GM23248 (cell line): ENCODE measurements around the gene GDI2. TPM values are rescaled to one million over a fixed set of nuclear protein-coding genes. Genes with fewer than 3 reads are reported as not detected.

Source experiments
- DNase-seq: peaks from one replicate; pipeline ENCODE4 v3.0.0-alpha.2; 2015
- H2AFZ ChIP-seq: fragments of 200-600 bp; sonication (generic); 2 replicates; pipeline ENCODE4 v1.6.1; 2016; ENCODE audit warnings: antibody characterized with exemption
- H3F3A ChIP-seq: fragments of 200-600 bp; sonication (generic); 2 replicates; pipeline ENCODE4 v1.6.1; 2016; ENCODE audit warnings: mild to moderate bottlenecking, antibody characterized with exemption, mixed run types; ENCODE audit not compliant: insufficient read depth
- H3K27ac ChIP-seq: fragments of 200-600 bp; sonication (generic); 2 replicates; pipeline ENCODE4 v1.5.1; 2016; ENCODE audit warnings: mild to moderate bottlenecking
- H3K27me3 ChIP-seq: fragments of 200-600 bp; sonication (generic); replicated peaks from 2 replicates; pipeline ENCODE4 v1.6.1; 2016; ENCODE audit warnings: mild to moderate bottlenecking; ENCODE audit not compliant: insufficient read depth
- H3K36me3 ChIP-seq: fragments of 200-600 bp; sonication (generic); 2 replicates; pipeline ENCODE4 v1.6.1; 2016; ENCODE audit warnings: low read depth, mild to moderate bottlenecking
- H3K4me1 ChIP-seq: fragments of 200-600 bp; sonication (generic); 2 replicates; pipeline ENCODE4 v1.6.1; 2016; ENCODE audit warnings: mild to moderate bottlenecking; ENCODE audit not compliant: insufficient read depth
- H3K4me2 ChIP-seq: fragments of 200-600 bp; sonication (generic); one replicate; pipeline ENCODE4 v1.6.1; 2016; ENCODE audit warnings: mild to moderate bottlenecking; ENCODE audit not compliant: unreplicated experiment
- H3K4me3 ChIP-seq: fragments of 200-600 bp; sonication (generic); 2 replicates; pipeline ENCODE4 v1.5.1; 2016; ENCODE audit warnings: mild to moderate bottlenecking
- H3K79me2 ChIP-seq: fragments of 200-600 bp; sonication (generic); 2 replicates; pipeline ENCODE4 v1.6.1; 2016; ENCODE audit warnings: mild to moderate bottlenecking; ENCODE audit not compliant: insufficient read depth
- H3K9ac ChIP-seq: fragments of 200-600 bp; sonication (generic); 2 replicates; pipeline ENCODE4 v1.6.1; 2016; ENCODE audit warnings: mild to moderate bottlenecking
- H3K9me2 ChIP-seq: fragments of 200-600 bp; sonication (generic); 2 replicates; pipeline ENCODE4 v1.6.1; 2016; ENCODE audit warnings: mixed run types, mild to moderate bottlenecking, moderate library complexity; ENCODE audit not compliant: insufficient read depth
- H3K9me3 ChIP-seq: fragments of 200-600 bp; sonication (generic); one replicate; pipeline ENCODE4 v1.6.1; 2017; ENCODE audit warnings: low read depth
- H4K20me1 ChIP-seq: fragments of 200-600 bp; sonication (generic); 2 replicates; pipeline ENCODE4 v1.6.0; 2016; ENCODE audit not compliant: insufficient read depth
- EZH2 ChIP-seq: fragments of 200-600 bp; sonication (generic); IDR thresholded peaks from 2 replicates; pipeline ENCODE4 v1.6.1; 2018; ENCODE audit warnings: antibody characterized with exemption, mild to moderate bottlenecking; ENCODE audit not compliant: insufficient read depth, poor library complexity, severe bottlenecking
- EZH2phosphoT487 ChIP-seq: fragments of 200-600 bp; sonication (generic); IDR thresholded peaks from 2 replicates; pipeline ENCODE4 v1.6.1; 2018; ENCODE audit warnings: antibody characterized with exemption, moderate library complexity, mild to moderate bottlenecking, low read depth; ENCODE audit not compliant: insufficient read depth
- WGBS, 2 experiments: methylation state at CpG; one replicate each; pipeline ENCODE4 v1.1.6; 2015 to 2017; ENCODE audit warnings: low lambda C conversion rate in 2 of 2, low coverage in 1 of 2; ENCODE audit errors: missing lambda C conversion rate in 2 of 2; 5-methylcytosine and 5-hydroxymethylcytosine counted together
- in situ Hi-C: fragments of 300-500 bp; cut with MboI; formaldehyde crosslinking; loops from 2 replicates; pipeline ENCODE4 v1.15.0; 2020
- polyA plus RNA-seq: library from polyadenylated mRNA; unstranded; fragments of >200 nt; fragmentation: Nextera tagmentation; extraction: Ambion mirVana; gene quantifications from 2 replicates; pipeline ENCODE4 v1.2.1, GENCODE V29; 2016
- total RNA-seq: library from RNA; depleted of rRNA; stranded (reverse); fragments of >200 nt; shearing (Covaris generic); gene quantifications from 2 replicates; pipeline ENCODE4 v1.2.3, GENCODE V29; 2014

The GDI2 gene
- total and polyA plus RNA-seq, 2 experiments from 2014 or later, result 195 to 350 TPM

DNA sequence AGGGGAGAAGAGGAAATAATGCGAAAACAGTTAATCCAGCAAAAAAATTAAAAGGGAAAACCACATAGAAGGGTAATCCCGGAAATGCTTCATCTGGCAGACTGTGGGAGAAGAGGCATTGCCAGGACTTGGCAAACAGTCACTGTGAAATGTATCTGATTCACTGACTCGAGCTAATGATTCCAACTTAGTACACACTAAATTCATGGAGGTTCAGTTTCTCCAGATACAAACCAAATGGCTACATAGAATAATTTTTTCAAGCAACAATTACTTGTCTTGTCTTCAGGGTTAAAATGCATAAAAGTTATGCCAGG lies 36.4 kb downstream of the GDI2 start:
- H3K9me2 ChIP-seq, result no peaks in the 10 kb centered on the region

GRCh38 chr10:5776136-5776880 lies 36.9 kb downstream of the GDI2 start:
- peak overlapping the region; percentile 79 for H3K4me2 ChIP-seq
- peaks cover 27% of the 10 kb centered on the region for H4K20me1 ChIP-seq

More for the DNA sequence above, 36.4 kb downstream of the GDI2 start:
- H3K4me2 ChIP-seq, result peak overlapping the region; percentile 79
- H3K36me3 ChIP-seq, result peaks cover 25% of the 10 kb centered on the region
- H2AFZ ChIP-seq, result no peak overlapping the region
- no peaks in the 10 kb centered on the region for H3K9me3 ChIP-seq
- H3K79me2 ChIP-seq, result peaks cover 98% of the 10 kb centered on the region
- WGBS, 2 experiments, result 0 to 1% methylated on average over 3 of the region's 3 CpGs
- peak overlapping the region; percentile 92 for H3K27ac ChIP-seq
- peaks cover 71% of the 10 kb centered on the region for H3F3A ChIP-seq
- peak overlapping the region; percentile 68 for H3K9ac ChIP-seq
- in situ Hi-C loops, result no loop called here
- TF ChIP-seq EZH2phosphoT487 (no peak), EZH2 (no peak)
- peaks cover 27% of the 10 kb centered on the region for H4K20me1 ChIP-seq
- DNase-seq, result peak; percentile 94
- no peaks in the 10 kb centered on the region for H3K27me3 ChIP-seq
- H3K4me1 ChIP-seq, result peaks cover 24% of the 10 kb centered on the region
- peak overlapping the region; percentile 60 for H3K4me3 ChIP-seq

DNA sequence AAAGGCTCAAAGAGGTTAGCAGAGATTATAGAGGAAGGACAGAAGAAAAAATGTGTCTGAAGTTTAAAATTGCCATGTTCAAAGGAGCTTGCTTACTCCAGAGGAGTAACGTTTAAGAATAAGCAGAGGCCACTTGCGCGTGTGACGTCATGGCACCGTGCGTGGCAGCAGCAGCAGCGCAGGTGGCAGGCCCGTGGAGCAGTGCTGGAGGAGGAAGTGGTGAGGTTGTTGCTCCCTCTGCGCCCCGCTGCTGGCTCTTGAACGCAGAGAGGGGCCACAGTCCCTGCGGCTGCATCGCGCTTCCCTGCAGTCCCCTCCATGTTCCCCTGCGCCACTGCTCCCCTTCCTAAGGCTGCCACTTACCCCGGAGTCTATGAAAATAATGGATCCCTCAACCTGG lies 37.5 kb downstream of the GDI2 start:
- Histone ChIP-seq H3K36me3 (peaks cover 24% of the 10 kb centered on the region; the same call in 1 of the 2 replicates), H2AFZ (no peak overlapping the region), H3K27me3 (no peaks in the 10 kb centered on the region), H3K79me2 (peaks cover 98% of the 10 kb centered on the region), H3K4me3 (peak overlapping the region; percentile 60; the same call in 1 of the 2 replicates), H3K4me2 (peak overlapping the region; percentile 79), H3K9me2 (no peaks in the 10 kb centered on the region), H3F3A (peaks cover 72% of the 10 kb centered on the region), H3K4me1 (peaks cover 24% of the 10 kb centered on the region), H3K27ac (peak overlapping the region; percentile 92), H4K20me1 (peaks cover 27% of the 10 kb centered on the region), H3K9me3 (no peaks in the 10 kb centered on the region), H3K9ac (peak overlapping the region; percentile 68)
- no peak for DNase-seq
- 92 to 94% methylated on average over 16 of the region's 16 CpGs for WGBS, 2 experiments
- in situ Hi-C loops, result no loop called here
- TF ChIP-seq EZH2phosphoT487, result no peak

More at GRCh38 chr10:5776136-5776880, 36.9 kb downstream of the GDI2 start:
- Histone ChIP-seq H3K9me3 (no peaks in the 10 kb centered on the region), H3K9ac (peak overlapping the region; percentile 68), H3K79me2 (peaks cover 98% of the 10 kb centered on the region), H3K4me1 (peaks cover 24% of the 10 kb centered on the region), H3K4me3 (peak overlapping the region; percentile 60), H3K27ac (peak overlapping the region; percentile 92), H3K9me2 (no peaks in the 10 kb centered on the region), H2AFZ (no peak overlapping the region), H3K36me3 (peaks cover 26% of the 10 kb centered on the region; the same call in 1 of the 2 replicates), H3K27me3 (no peaks in the 10 kb centered on the region), H3F3A (peaks cover 72% of the 10 kb centered on the region)
- WGBS, 2 experiments, result 56 to 62% methylated on average over 7 of the region's 7 CpGs
- DNase-seq, result peak; percentile 41
- TF ChIP-seq EZH2phosphoT487, result no peak
- no peak for TF ChIP-seq EZH2
- in situ Hi-C loops, result no loop called here

DNA sequence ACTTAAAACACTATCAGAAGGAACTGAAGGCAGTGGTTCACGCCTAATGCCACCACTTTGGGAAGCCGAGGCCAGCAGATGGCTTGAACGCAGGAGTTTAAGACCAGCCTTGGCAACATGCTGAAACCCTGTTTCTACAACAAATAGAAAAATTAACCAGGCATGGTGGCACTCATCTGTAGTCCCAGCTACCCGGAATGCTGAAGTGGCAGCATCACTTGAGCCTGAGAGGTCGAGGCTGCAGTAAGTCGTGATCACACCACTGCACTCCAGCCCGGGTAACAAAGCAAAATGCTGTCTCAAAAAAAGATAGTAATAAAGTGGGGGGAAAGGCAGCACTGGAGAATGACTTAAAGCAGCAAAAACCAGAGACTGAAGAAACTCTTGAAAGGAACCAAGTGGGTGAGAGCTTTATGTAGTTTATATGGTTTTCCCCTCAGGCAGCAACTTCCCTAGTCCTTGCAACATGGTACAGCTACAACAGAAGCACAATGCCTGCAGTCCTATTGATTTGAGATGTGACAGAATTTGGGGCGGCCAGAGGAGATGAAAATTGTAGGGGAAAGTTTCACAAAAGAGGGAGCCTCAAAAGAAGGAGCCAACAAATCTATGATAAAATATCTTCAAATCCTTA lies 38.1 kb downstream of the GDI2 start:
- TF ChIP-seq EZH2 (no peak), EZH2phosphoT487 (no peak)
- no peak overlapping the region for H2AFZ ChIP-seq
- H3K9me3 ChIP-seq, result no peaks in the 10 kb centered on the region
- peak overlapping the region; percentile 92 for H3K27ac ChIP-seq
- H3K79me2 ChIP-seq, result peaks cover 98% of the 10 kb centered on the region
- DNase-seq, result no peak
- H3K4me3 ChIP-seq, result no peak overlapping the region
- H3K27me3 ChIP-seq, result no peaks in the 10 kb centered on the region
- no peaks in the 10 kb centered on the region for H3K9me2 ChIP-seq
- peaks cover 18% of the 10 kb centered on the region; the same call in 1 of the 2 replicates for H3K36me3 ChIP-seq
- H3K4me2 ChIP-seq, result no peak overlapping the region
- 93% methylated on average over 8 of the region's 8 CpGs for WGBS, 2 experiments
- H4K20me1 ChIP-seq, result peaks cover 27% of the 10 kb centered on the region
- peaks cover 24% of the 10 kb centered on the region for H3K4me1 ChIP-seq
- in situ Hi-C loops, result no loop called here
- no peak overlapping the region for H3K9ac ChIP-seq
- peaks cover 67% of the 10 kb centered on the region for H3F3A ChIP-seq
